HEK293 (cell line): ENCODE data around the gene DTX3L.

ENCODE experiments used
- CTCF ChIA-PET: fragments of 350-600 bp; formaldehyde crosslinking; extraction: SDS; loops from one replicate; lab custom pipeline; 2021; ENCODE audit warnings: antibody characterized with exemption; lab: Yijun Ruan, JAX
- POLR2A ChIA-PET: fragments of 300-600 bp; formaldehyde crosslinking; extraction: SDS; loops from one replicate; lab custom pipeline; 2020; ENCODE audit warnings: antibody characterized with exemption, inconsistent platforms; lab: Yijun Ruan, JAX
- H3K27ac ChIP-seq: fragments of 200-500 bp; sonication (Bioruptor generic); 2 replicates; pipeline ENCODE4 v1.5.1; 2014; ENCODE audit warnings: low read depth, low read length, control low read depth, inconsistent platforms; ENCODE audit errors: extremely low read depth
- H3K36me3 ChIP-seq, 2 experiments: fragments of 200-500 bp in 1 of 2; sonication (Bioruptor generic) in 1 of 2; 1 replicate in 1 of 2; 2 replicates in 1 of 2; pipeline ENCODE4 v1.5.1; 2014 to 2017; ENCODE audit warnings: inconsistent platforms in 2 of 2, low read length in 2 of 2; ENCODE audit not compliant: control insufficient read depth in 2 of 2, insufficient read depth in 1 of 2
- H3K4me1 ChIP-seq: fragments of 200-500 bp; sonication (Bioruptor generic); 2 replicates; pipeline ENCODE4 v1.5.1; 2014; ENCODE audit warnings: mild to moderate bottlenecking, low read length, inconsistent platforms; ENCODE audit not compliant: control insufficient read depth, insufficient read depth
- H3K4me3 ChIP-seq: 2 replicates; pipeline ENCODE4 v1.5.1; 2011; ENCODE audit warnings: low read depth, mild to moderate bottlenecking, control low read depth, low read length, moderate library complexity
- H3K9me3 ChIP-seq: fragments of 200-500 bp; sonication (Bioruptor generic); 2 replicates; pipeline ENCODE4 v1.5.1; 2014; ENCODE audit warnings: low read depth, low read length, inconsistent platforms; ENCODE audit not compliant: control insufficient read depth, insufficient read depth
- EGR2 ChIP-seq: fragments of 450-650 bp; formaldehyde crosslinking; IDR thresholded peaks from 2 replicates; pipeline ENCODE4 v1.5.1; 2016; ENCODE audit warnings: low read depth, missing biosample characterization, missing genetic modification characterization
- HIC1 ChIP-seq: fragments of 450-650 bp; formaldehyde crosslinking; IDR thresholded peaks from 2 replicates; pipeline ENCODE4 v1.5.1; 2016; ENCODE audit warnings: missing biosample characterization, missing genetic modification characterization
- HOXA7 ChIP-seq: sonication (generic); formaldehyde crosslinking; IDR thresholded peaks from 2 replicates; pipeline ENCODE4 v1.8.1; 2022; ENCODE audit warnings: missing genetic modification reagents, borderline replicate concordance
- HOXD13 ChIP-seq: sonication (generic); formaldehyde crosslinking; IDR thresholded peaks from 2 replicates; pipeline ENCODE4 v1.8.0; 2022; ENCODE audit warnings: missing genetic modification reagents, borderline replicate concordance
- IKZF3 ChIP-seq: fragments of 450-650 bp; IDR thresholded peaks from 2 replicates; pipeline ENCODE4 v1.5.0; 2018; ENCODE audit warnings: missing biosample characterization, mild to moderate bottlenecking, missing genetic modification characterization, moderate library complexity
- KLF17 ChIP-seq: fragments of 450-650 bp; formaldehyde crosslinking; IDR thresholded peaks from 2 replicates; pipeline ENCODE4 v1.5.1; 2016; ENCODE audit warnings: missing biosample characterization, missing genetic modification characterization
- SP2 ChIP-seq: fragments of 450-650 bp; formaldehyde crosslinking; IDR thresholded peaks from 2 replicates; pipeline ENCODE4 v1.5.1; 2016; ENCODE audit warnings: missing biosample characterization, missing genetic modification characterization
- ZFP41 ChIP-seq: fragments of 450-650 bp; formaldehyde crosslinking; IDR thresholded peaks from 2 replicates; pipeline ENCODE4 v1.5.1; 2016; ENCODE audit warnings: missing biosample characterization, missing genetic modification characterization, borderline replicate concordance
- ZNF146 ChIP-seq: fragments of 450-650 bp; formaldehyde crosslinking; IDR thresholded peaks from 2 replicates; pipeline ENCODE4 v1.5.1; 2016; ENCODE audit warnings: missing biosample characterization, missing genetic modification characterization
- ZNF280C ChIP-seq: fragments of 450-650 bp; formaldehyde crosslinking; IDR thresholded peaks from 2 replicates; pipeline ENCODE4 v1.5.1; 2016; ENCODE audit warnings: missing biosample characterization, missing genetic modification characterization
- ZNF341 ChIP-seq: fragments of 450-650 bp; formaldehyde crosslinking; IDR thresholded peaks from 2 replicates; pipeline ENCODE4; 2016; ENCODE audit warnings: low read depth, missing biosample characterization, missing genetic modification characterization
- ZNF366 ChIP-seq: fragments of 450-650 bp; formaldehyde crosslinking; conservative IDR thresholded peaks from 2 replicates; pipeline ENCODE4 v1.5.1; 2016; ENCODE audit warnings: missing biosample characterization, missing genetic modification characterization
- ZNF37A ChIP-seq: fragments of 450-650 bp; IDR thresholded peaks from 2 replicates; pipeline ENCODE4 v1.5.1; 2018; ENCODE audit warnings: missing biosample characterization, missing genetic modification characterization
- ZNF513 ChIP-seq: fragments of 450-650 bp; IDR thresholded peaks from 2 replicates; pipeline ENCODE4 v1.5.1; 2018; ENCODE audit warnings: missing biosample characterization, missing genetic modification characterization
- ZNF518A ChIP-seq: fragments of 450-650 bp; formaldehyde crosslinking; conservative IDR thresholded peaks from 2 replicates; pipeline ENCODE4 v1.5.1; 2016; ENCODE audit warnings: low read depth, missing biosample characterization, missing genetic modification characterization
- ZNF548 ChIP-seq: fragments of 450-650 bp; formaldehyde crosslinking; IDR thresholded peaks from 2 replicates; pipeline ENCODE4 v1.5.1; 2016; ENCODE audit warnings: missing biosample characterization, missing genetic modification characterization
- ZNF560 ChIP-seq: fragments of 450-650 bp; formaldehyde crosslinking; IDR thresholded peaks from 2 replicates; pipeline ENCODE4 v1.5.1; 2017; ENCODE audit warnings: missing biosample characterization, missing genetic modification characterization, borderline replicate concordance
- ZNF585B ChIP-seq: fragments of 450-650 bp; formaldehyde crosslinking; IDR thresholded peaks from 2 replicates; pipeline ENCODE4 v1.5.1; 2016; ENCODE audit warnings: missing biosample characterization, missing genetic modification characterization
- ZNF621 ChIP-seq: fragments of 450-650 bp; formaldehyde crosslinking; IDR thresholded peaks from 2 replicates; pipeline ENCODE4 v1.5.1; 2017; ENCODE audit warnings: missing biosample characterization, missing genetic modification characterization
- ZNF645 ChIP-seq: fragments of 450-650 bp; formaldehyde crosslinking; IDR thresholded peaks from 2 replicates; pipeline ENCODE4; 2016; ENCODE audit warnings: missing biosample characterization, missing genetic modification characterization
- ZNF660 ChIP-seq: fragments of 450-650 bp; IDR thresholded peaks from 2 replicates; pipeline ENCODE4 v1.5.1; 2018; ENCODE audit warnings: missing biosample characterization, mild to moderate bottlenecking, missing genetic modification characterization
- ZSCAN16 ChIP-seq: fragments of 450-650 bp; formaldehyde crosslinking; IDR thresholded peaks from 2 replicates; pipeline ENCODE4 v1.5.1; 2016; ENCODE audit warnings: missing biosample characterization, missing genetic modification characterization

DTX3L gene

GRCh38 chr3:122594025-122594424 lies 29.9 kb downstream of the DTX3L start:
- no peak overlapping the region for H3K4me3 ChIP-seq
- H3K9me3 ChIP-seq, result no peaks in the 10 kb centered on the region
- no peaks in the 10 kb centered on the region for H3K36me3 ChIP-seq
- POLR2A ChIA-PET, result no interaction called here
- H3K27ac ChIP-seq, result no peak overlapping the region
- no peak for TF ChIP-seq ZNF513 (tag by site-specific recombination)
- no peak for TF ChIP-seq ZNF341 (tag by site-specific recombination)
- no peak for TF ChIP-seq ZNF660 (tag by site-specific recombination)
- no peak for TF ChIP-seq HIC1 (tag by site-specific recombination)
- no peak for TF ChIP-seq ZNF548 (tag by site-specific recombination)
- no peak for TF ChIP-seq ZFP41
- no peak for TF ChIP-seq ZNF645 (tag by site-specific recombination)
- no peak for TF ChIP-seq EGR2 (tag by site-specific recombination)
- TF ChIP-seq ZNF518A (tag by site-specific recombination), result no peak
- TF ChIP-seq, all 188 proteins: peak for 0
- CTCF ChIA-PET, result no interaction called here
- no peaks in the 10 kb centered on the region for H3K4me1 ChIP-seq

- H3K36me3 ChIP-seq, result no peaks in the 10 kb centered on the region
- no peaks in the 10 kb centered on the region for H3K4me1 ChIP-seq
- ChIA-PET POLR2A (no interaction called here), CTCF (interaction anchor here (0.7 kb wide), 2 partner anchors 20 to 62 kb away, joined by 3 to 4 read pairs; no protein-coding TSS in a partner anchor)
- H3K9me3 ChIP-seq, result no peaks in the 10 kb centered on the region
- H3K27ac ChIP-seq, result no peak overlapping the region
- no peak overlapping the region for H3K4me3 ChIP-seq
- no peak for TF ChIP-seq HOXA7 (CRISPR knock-in tag)
- no peak for TF ChIP-seq KLF17 (tag by site-specific recombination)
- no peak for TF ChIP-seq IKZF3 (tag by site-specific recombination)
- TF ChIP-seq ZNF366 (tag by site-specific recombination), result no peak
- no peak for TF ChIP-seq SP2
- no peak for TF ChIP-seq HOXD13 (CRISPR knock-in tag)
- TF ChIP-seq ZNF621 (tag by site-specific recombination), result no peak
- TF ChIP-seq ZSCAN16 (tag by site-specific recombination), result no peak
- TF ChIP-seq ZNF37A (tag by site-specific recombination), result no peak
- TF ChIP-seq ZNF280C (tag by site-specific recombination), result no peak
- TF ChIP-seq ZNF585B, result no peak
- no peak for TF ChIP-seq ZNF560
- TF ChIP-seq ZNF146 (tag by site-specific recombination), result no peak
Observed at GRCh38 chr3:122598151-122598550, 34.0 kb downstream of the DTX3L start.
